Endothelial cell of hepatic sinusoid (primary cell): ENCODE measurements around the gene SOCS7.

ENCODE experiments used
- in situ Hi-C: cut with HindIII; loops from 2 replicates; pipeline ENCODE4 v1.10.0; 2017; ENCODE audit warnings: low sequenced_read_pairs

SOCS7 gene

GRCh38 chr17:38334480-38335364 lies 16.9 kb upstream of the SOCS7 start:
- in situ Hi-C loops: no loop called here

- in situ Hi-C loops: no loop called here
Observed at GRCh38 chr17:38336838-38337237, 14.8 kb upstream of the SOCS7 start.

- in situ Hi-C loops: no loop called here
Observed at GRCh38 chr17:38338053-38338452, 13.6 kb upstream of the SOCS7 start.

- in situ Hi-C loops: no loop called here
Observed at GRCh38 chr17:38338535-38338934, 13.1 kb upstream of the SOCS7 start.

GRCh38 chr17:38339891-38340290 lies 11.8 kb upstream of the SOCS7 start:
- in situ Hi-C loops: no loop called here

- in situ Hi-C loops: no loop called here
Observed at GRCh38 chr17:38341035-38341721, 10.5 kb upstream of the SOCS7 start.

GRCh38 chr17:38342886-38343607 lies 8.6 kb upstream of the SOCS7 start:
- in situ Hi-C loops: no loop called here

- in situ Hi-C loops: no loop called here
Observed at GRCh38 chr17:38343608-38344419, 7.8 kb upstream of the SOCS7 start, which contains the start of gene GPR179. Gene GPR179 (minus strand): TSS chr17:38343956. CDS start chr17:38343789, 167 bp downstream.

GRCh38 chr17:38344420-38344745 lies 7.3 kb upstream of the SOCS7 start:
- in situ Hi-C loops: no loop called here

- in situ Hi-C loops: no loop called here
Observed at GRCh38 chr17:38345743-38346142, 5.9 kb upstream of the SOCS7 start.

GRCh38 chr17:38349097-38349730 lies 2.4 kb upstream of the SOCS7 start:
- in situ Hi-C loops: no loop called here

- in situ Hi-C loops: no loop called here
Observed at GRCh38 chr17:38350035-38350434, 1.6 kb upstream of the SOCS7 start.

GRCh38 chr17:38352245-38353085 lies 821 bp downstream of the SOCS7 start:
- in situ Hi-C loops: no loop called here

- in situ Hi-C loops: no loop called here
Observed at GRCh38 chr17:38353086-38353604, 1.5 kb downstream of the SOCS7 start.

- in situ Hi-C loops: no loop called here
Observed at GRCh38 chr17:38353668-38354067, 2.0 kb downstream of the SOCS7 start.

GRCh38 chr17:38354466-38354865 lies 2.8 kb downstream of the SOCS7 start:
- in situ Hi-C loops: no loop called here

GRCh38 chr17:38355251-38355650 lies 3.6 kb downstream of the SOCS7 start:
- in situ Hi-C loops: no loop called here

- in situ Hi-C loops: no loop called here
Observed at GRCh38 chr17:38357486-38358123, 6.0 kb downstream of the SOCS7 start.
